Panc1 (cell line): ENCODE results near the gene LRP5.

ENCODE experiments used
- POLR2AphosphoS5 ChIP-seq: IDR thresholded peaks from 2 replicates; pipeline ENCODE4 v1.6.1; 2012; ENCODE audit warnings: mild to moderate bottlenecking, low read depth, low read length, moderate library complexity
- SIN3A ChIP-seq: IDR thresholded peaks from 2 replicates; pipeline ENCODE4 v1.6.1; 2012; ENCODE audit warnings: low read depth, mild to moderate bottlenecking, low read length, moderate library complexity, borderline replicate concordance; ENCODE audit not compliant: insufficient read depth
- TCF7L2 ChIP-seq: IDR thresholded peaks from 2 replicates; pipeline ENCODE4 v1.6.1; 2011; ENCODE audit warnings: mild to moderate bottlenecking, low read depth, low read length, inconsistent platforms
- TF ChIP-seq, protein P1 (sequence below): fragments of 450-650 bp; IDR thresholded peaks from 2 replicates; pipeline ENCODE4 v1.5.1; 2017; ENCODE audit warnings: mild to moderate bottlenecking
- TF ChIP-seq, protein P2 (sequence below), 2 experiments: IDR thresholded peaks; 2 replicates each; pipeline ENCODE4 v1.6.1; 2011 to 2012; ENCODE audit warnings: low read depth in 2 of 2, control low read depth in 1 of 2, low read length in 1 of 2, mild to moderate bottlenecking in 1 of 2, moderate library complexity in 1 of 2; ENCODE audit not compliant: insufficient read depth in 1 of 2

DNA sequence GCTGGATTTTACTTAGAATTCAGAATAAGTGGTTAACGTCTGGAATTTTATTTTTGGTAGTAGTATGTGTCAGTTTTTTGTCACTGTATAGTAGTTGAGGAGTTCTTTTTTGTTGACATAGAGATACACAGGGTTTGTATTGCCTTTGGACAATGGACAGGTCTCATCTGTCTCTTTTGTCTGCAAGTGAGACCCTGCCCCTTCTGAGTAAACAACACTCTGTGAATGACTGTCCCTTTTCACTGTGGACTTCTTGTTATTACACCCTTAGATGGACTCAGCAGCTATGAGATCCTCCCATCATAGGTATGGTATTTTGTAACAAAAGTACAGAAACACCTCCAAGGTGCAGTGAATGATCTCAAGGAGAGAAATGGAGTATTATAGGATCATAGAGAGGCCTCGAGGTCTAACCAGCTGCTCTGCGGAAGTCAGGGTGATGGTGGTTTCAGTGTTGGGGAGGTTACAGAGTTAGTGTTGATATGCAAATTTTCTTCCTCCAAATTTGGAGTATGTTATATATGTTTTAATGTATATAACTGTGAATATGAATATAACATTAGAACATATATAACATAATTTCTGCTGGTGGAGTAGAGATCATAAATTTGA, 155.9 kb downstream of the LRP5 start:
- TF ChIP-seq TCF7L2 (no peak), POLR2AphosphoS5 (no peak), SIN3A (no peak)
- TF ChIP-seq, protein P1, sequence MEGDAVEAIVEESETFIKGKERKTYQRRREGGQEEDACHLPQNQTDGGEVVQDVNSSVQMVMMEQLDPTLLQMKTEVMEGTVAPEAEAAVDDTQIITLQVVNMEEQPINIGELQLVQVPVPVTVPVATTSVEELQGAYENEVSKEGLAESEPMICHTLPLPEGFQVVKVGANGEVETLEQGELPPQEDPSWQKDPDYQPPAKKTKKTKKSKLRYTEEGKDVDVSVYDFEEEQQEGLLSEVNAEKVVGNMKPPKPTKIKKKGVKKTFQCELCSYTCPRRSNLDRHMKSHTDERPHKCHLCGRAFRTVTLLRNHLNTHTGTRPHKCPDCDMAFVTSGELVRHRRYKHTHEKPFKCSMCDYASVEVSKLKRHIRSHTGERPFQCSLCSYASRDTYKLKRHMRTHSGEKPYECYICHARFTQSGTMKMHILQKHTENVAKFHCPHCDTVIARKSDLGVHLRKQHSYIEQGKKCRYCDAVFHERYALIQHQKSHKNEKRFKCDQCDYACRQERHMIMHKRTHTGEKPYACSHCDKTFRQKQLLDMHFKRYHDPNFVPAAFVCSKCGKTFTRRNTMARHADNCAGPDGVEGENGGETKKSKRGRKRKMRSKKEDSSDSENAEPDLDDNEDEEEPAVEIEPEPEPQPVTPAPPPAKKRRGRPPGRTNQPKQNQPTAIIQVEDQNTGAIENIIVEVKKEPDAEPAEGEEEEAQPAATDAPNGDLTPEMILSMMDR = no peak
- TF ChIP-seq, protein P2, sequence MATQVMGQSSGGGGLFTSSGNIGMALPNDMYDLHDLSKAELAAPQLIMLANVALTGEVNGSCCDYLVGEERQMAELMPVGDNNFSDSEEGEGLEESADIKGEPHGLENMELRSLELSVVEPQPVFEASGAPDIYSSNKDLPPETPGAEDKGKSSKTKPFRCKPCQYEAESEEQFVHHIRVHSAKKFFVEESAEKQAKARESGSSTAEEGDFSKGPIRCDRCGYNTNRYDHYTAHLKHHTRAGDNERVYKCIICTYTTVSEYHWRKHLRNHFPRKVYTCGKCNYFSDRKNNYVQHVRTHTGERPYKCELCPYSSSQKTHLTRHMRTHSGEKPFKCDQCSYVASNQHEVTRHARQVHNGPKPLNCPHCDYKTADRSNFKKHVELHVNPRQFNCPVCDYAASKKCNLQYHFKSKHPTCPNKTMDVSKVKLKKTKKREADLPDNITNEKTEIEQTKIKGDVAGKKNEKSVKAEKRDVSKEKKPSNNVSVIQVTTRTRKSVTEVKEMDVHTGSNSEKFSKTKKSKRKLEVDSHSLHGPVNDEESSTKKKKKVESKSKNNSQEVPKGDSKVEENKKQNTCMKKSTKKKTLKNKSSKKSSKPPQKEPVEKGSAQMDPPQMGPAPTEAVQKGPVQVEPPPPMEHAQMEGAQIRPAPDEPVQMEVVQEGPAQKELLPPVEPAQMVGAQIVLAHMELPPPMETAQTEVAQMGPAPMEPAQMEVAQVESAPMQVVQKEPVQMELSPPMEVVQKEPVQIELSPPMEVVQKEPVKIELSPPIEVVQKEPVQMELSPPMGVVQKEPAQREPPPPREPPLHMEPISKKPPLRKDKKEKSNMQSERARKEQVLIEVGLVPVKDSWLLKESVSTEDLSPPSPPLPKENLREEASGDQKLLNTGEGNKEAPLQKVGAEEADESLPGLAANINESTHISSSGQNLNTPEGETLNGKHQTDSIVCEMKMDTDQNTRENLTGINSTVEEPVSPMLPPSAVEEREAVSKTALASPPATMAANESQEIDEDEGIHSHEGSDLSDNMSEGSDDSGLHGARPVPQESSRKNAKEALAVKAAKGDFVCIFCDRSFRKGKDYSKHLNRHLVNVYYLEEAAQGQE (IDR thresholded peaks at IDR 0.05; ENCODE audit: insufficient read depth in 1 of 2, low read depth in 2 of 2, low read length in 1 of 2) = no peak
